Suppressor macrophage treated with lipopolysaccharide for 4 hours (primary cell): Measurements from ENCODE around the gene PIGU.
A peak's percentile ranks its signal among the peaks of the same experiment; 100 is the strongest.
"Not testable (repeated sequence)": the region's sequence is repeated elsewhere in the genome, so short reads cannot be mapped to it uniquely, and the experiment has no call there.

Experiments used
- DNase-seq: peaks from one replicate; pipeline ENCODE4 v3.0.0-alpha.2; 2020

Gene PIGU

DNA sequence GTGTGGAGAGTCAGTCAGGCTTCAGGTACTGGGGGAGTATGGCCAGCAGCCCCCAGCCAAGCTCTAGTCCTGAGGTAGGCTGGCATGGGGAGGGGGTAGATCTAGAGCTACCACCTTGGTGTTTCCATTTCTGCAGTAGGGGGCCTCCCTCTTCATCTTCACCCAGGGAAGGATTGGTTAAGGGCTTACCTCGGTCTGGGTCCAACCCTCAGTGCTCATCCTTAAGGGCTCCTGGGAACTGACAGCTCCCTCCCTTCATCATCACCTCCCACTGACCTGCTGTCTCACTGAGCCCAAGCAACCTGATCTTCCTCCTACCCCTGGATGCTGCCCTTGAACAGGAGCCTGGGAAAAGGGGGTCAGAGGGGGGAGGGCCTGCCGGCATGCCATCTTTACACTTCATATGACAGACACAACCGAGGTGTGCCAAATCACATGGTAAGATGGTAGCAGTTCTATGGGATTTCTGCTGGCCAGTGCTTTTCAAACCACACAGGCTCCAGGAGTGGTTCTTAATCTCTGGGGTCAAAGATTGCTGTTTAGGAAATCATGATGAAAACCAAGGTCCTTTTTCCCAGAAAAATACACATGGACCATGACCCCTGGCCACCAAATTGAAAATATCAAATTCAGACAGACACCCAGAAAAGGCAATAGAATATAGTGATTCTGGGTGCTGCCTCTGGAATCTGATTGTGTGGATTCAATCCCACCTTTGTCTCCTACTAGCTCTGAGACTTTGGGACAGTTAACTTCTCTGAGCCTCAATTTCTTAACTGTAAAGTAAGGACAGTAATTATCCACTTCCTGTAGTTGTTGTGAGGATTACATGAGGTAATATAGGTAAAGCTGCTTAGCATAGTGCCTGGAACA, 30.3 kb upstream of the PIGU start:
- DNase-seq = no peak

DNA sequence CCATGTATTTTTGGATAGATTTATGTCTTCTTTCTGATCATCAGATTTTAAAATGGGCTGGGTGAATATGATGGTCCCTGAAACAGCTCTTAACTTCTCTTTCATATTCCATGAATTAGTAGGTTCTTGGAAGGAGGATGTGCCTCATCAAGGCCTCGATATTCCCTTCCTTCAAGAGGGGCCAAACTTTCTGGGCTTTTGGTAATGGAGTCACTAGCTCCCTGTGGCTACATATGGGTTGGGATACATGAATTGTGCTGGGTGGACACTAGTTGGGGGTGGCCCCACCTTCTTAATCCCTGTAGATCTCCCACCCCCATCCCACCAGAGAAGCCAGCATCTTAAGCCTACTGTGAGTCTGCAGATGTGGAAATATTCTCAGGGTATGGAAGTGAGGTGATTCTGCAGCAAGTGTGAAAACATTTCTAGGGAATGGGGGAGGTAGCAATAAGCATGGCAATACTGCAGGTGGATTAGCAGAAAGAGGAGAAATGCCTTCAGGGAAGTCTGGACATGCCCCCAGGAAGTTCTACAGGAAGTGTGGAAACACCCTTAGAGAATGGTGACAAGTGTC, 29.5 kb upstream of the PIGU start:
- no peak for DNase-seq

DNA sequence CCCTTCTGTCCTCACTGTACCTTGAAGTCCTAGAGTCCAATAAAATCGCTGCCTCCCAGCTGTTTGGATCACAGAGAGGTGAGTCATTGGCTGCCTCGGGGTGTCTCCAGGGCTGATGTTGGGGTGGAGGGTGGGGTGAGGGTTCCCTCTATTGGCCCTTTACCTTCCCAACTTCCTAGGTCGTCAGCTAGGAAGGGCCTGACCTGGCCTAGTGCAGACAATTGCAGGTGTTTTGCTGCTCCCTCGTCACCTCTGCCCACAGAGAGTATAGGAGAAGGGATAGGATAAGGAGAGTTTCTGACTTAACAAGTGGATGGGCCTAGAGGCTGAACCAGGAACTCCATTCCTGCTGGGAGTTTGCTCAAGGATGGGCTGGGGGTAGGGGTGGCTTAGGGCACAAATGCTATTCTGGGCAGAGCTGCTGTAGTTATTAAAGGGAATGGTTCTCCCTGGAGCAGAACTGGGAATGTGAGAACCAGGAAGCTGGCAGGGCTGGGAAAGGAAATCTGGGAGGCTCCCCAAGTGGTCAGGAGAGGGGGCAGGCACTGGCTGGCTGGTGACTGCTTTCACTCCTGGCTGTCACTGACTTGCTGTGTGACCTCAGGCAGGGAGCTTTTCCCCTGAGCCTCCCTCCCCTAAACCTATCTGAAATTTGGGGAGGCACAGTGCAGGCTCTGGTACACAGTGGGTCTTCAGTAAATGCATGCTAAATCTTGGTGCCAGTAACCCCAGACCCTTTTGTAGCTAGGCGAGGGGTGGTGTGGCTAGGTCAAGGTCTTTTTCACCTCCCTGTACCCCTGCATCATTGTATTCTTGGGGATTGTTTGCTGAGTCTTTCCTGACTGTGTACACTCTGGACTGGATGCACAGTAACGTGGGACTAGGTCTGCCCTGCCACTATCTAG, 28.8 kb upstream of the PIGU start:
- peak; percentile 35 for DNase-seq

DNA sequence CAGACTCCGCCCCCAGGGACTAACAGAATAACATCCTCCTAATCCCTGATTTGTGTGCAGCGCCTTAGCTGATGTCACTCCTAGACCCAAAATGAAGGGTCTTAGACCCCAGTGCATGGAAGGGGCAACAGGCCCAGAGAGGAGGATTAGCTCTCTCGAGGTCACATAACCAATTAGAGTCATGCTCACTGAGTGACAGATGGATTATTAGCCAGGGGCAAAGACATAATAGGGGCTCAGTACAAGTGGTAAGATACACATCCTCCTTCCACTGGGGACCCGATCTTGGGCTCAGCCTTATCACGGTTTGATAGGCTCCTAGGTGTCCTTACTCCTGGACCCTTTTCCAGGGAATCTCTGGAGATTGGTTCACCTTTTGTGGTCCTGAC, 28.1 kb upstream of the PIGU start:
- DNase-seq = no peak

DNA sequence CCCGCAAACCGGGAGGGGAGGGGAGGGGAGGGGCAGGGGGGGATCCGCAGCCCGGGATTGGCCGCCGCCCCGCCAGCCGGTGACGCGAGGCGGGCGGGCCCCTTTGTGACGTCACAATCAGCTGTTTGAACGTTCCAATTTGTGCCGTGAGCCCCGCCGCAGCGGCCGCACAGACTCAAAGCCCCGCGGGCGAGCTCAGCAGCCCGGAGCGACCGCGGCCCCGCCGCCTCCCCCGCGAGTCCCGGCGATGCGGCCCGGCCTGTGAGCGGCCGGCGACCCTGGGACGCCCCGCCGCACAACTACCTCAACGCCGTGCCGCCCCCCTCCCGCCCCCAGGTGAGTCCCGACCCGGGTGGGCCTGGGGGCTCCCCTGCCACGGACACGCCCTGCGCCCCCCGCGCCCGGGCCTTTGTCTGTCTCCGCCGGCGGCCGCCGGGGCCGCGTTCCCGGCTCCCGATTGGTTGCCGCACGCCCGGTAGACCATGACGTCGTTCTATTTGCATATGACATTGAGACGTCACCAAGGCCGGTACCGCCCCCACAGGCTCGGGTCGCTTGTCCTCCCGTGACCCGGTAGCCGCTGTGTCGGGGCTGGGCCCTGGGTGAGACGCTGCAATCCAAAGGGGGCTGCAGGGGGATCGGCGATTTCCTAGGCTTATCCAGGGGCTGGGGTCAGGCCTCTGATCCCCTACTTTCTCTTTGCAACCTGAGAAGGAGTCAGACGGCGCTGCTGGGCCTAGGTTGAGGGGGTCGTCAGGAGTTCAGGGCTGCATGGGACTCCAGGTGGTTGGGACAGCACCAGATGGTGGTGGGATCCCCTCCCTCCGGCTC, 27.5 kb upstream of the PIGU start, which contains the start of gene TP53INP2:
Gene TP53INP2 (plus strand): TSS at position 168 of the 831 bp plus-strand sequence. CDS start 4,396 bp downstream, outside the sequence.
- DNase-seq = peak; percentile 96

DNA sequence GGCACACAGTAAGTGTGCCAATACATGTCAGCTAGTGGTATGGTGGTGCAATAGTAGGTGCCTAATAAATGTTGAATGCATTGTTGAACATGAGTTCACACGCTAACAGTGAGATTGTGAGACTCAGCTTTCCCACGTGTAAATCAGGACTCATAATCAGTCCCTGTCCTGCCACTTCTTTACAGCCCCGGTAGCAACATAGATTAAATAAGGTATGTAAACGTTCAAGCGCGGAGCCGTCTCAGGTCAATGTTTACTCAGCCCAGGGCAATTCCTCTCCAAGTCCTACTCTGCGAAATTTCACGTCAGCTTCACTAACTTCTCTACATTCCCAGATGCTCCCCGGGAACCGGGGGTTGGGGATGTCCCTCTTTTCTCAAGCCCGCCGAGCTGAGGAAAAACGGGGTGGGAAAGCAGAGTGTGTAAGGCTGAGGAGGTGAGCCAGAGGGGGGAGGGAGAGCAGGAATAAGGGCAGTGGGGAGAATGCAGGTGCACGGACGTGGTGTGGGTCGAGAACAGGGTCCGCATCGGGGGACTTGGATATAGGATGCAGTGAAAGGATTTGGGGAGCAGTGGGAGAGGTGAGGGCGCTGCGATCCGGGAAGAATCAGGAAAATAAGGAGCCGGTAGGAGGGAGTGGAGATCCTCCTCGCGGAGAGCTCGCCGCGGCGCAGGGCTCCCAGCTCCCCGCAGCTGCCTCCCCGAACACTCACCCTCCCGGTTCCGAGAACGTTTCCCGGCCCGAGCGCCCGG, 26.7 kb upstream of the PIGU start:
- DNase-seq = peak; percentile 38

DNA sequence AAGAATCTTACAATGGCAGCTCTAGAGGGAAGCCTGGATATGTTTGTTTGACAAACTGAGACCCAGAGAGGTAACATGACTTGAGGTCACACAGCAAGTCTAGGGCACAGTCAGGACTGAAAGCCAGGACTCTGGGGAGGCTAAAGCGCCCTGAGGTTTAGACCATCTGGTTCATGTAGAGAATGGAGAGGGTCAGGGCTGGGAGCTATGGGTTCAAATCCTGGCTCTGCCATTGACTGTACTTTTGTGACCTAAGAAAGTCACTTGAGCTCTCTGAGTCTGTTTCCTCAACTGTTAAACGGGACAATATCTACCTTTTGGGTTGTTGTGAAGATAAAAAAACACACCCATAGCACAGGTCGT, 26.1 kb upstream of the PIGU start:
- no peak for DNase-seq

DNA sequence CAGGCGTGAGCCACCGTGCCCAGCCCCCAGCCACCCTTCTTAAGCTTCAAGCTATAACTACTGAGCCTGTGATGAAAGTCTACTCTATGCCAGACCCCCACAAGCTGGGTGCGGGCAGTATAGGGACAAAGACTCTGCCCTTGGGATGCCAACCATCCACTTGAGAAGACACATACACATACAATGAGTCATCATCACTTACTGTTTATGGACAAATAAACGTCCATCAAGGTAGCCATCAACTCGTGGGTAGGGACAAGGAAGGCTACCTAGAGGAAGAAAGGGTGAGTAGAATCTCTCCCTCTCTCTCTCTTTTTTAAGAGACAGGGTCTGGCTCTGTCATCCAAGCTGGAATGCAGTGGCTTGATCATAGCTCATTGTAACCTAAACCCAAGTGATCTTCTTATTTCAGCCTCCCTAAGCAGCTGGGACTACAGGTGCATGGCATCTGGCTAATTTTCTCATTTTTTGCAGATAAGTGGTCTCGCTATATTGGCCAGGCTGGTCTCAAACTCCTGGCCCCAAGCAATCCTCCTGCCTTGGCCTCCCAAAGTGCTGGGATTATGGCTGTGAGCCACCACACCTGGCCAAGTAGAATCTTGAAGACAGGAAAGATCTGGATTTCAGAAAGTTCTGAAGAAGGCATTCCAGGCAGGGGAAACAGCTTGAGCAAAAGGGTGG, 24.7 kb upstream of the PIGU start:
- DNase-seq = no peak

DNA sequence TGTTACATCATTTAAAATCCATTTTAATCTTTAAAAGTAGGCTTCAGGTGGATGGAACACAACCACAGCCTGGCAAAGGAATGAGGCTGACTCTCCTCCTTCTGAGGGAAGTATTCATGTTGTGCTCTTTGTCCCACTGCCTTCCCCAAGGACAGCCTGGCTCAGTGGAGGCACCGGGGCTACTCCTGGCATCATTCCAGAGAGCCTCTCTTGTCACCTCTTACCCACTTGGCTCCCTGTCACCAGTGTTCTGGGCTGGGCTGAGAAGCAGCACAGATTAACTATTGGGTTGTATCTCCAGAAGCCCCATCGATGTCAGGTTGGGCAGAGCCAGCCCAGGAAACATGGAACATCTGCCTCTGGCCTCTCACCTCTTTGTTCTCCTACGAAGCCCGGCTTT, 16.5 kb upstream of the PIGU start:
- DNase-seq = no peak

DNA sequence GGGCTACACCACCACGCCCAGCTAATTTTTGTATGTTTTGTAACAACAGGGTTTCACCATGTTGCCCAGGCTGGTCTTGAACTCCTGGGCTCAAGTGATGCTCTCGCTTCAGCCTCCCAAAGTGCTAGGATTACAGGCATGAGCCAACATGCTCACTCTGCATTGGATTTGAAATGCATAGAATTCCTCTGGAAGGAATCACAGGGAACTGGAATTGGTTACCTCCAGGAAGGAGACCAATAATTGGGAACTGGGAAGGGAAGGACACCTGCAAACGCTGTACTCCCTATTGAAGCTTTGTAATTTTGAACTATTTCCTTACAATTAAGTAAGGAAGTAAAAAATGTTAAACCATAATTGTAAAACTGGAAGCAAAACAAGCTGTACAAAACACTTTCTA, 14.9 kb upstream of the PIGU start:
- DNase-seq = no peak

DNA sequence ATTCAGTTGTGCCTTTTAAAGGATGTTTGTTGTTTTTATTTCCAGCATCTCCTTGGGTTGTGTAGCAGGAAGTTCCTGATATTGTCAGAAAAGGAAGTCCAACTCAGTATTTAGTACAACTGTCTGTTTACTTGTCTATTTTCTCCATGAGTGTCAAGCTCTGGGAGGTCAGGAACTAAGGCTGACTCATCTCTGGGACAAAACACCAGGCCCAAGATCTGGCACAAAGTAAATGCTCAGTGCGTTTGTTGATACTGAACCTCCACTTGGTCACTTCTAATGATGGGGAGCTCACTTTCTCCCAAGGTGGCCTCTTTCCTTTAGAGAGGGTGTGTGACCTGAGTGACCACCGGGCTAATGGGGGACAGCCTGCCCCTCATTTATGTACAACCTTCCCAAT, 12.6 kb upstream of the PIGU start:
- DNase-seq = peak; percentile 27

DNA sequence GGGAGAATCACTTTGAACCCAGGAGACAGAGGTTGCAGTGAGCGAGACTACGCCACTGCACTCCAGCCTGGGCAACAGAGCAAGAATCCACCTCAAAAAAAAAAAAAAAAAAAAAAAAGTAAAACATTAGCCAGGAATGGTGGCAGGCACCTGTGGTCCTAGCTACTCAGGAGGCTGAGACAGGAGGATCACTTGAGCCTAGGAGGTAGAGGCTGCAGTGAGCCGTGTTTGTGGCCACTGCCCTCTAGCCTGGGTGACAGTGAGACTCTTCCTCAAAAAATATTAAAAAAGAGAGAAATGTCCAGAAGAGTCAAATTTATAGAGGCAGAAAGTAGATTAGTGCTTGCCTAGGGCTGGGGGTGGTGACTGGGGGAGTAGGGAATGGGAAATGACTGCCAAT, 6.8 kb upstream of the PIGU start:
- no peak for DNase-seq

DNA sequence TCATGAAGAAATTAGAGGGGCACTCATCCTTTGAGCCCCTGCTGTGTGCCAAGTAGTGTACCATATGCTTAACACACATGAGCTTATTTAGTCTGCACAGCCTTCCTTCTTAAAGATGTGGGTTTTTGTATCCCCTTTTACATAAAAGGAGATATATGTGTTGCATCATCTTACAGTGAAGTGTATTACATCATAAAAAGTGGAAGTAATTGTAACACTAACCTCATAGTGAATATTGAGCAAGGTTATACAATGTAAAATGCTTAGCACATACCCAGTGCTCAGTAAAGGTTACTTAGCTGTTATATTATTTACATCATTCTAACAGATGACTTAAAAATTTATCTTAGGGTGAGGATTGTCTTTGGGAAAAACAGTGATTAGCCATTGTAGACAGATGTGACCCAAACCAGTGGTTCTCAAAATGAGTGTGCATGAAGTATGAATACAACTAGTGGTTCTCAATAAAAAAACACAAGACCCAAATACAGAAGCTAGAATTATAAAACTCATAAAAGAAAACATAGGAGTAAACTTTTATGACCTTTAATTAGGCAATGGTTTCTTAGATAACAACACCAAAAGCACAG, 3.8 kb upstream of the PIGU start:
- peak; percentile 75 for DNase-seq

DNA sequence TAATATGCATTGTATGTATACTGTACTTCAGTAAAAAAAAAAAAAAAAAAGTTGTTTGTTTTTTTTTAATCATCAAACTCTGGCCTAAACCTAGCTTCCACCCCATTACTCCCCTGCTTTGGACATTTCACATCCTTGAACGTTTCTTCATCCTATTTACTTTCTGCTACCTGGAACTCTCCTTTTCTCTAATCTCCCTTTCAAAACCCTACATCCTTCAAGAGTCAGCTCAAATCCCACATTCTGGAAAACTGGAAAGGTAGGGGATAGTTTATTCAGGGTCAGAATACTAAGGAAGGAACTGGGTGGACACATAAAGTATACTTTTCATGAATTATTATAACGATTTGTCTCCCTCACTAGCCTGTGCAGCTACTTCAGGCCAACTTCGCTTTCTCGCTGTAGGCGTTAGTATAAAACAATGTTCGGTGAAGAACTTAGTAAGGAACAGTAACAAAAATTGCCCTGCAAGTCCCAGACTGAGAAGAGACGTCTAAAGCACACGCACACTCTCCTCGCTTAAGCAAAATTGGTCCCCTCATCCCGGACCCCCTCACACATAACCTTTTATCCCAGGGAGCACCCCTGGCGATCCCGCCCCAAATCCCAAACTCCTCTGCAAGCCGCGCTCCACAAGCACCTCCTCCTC, 775 bp downstream of the PIGU start:
- no peak for DNase-seq

DNA sequence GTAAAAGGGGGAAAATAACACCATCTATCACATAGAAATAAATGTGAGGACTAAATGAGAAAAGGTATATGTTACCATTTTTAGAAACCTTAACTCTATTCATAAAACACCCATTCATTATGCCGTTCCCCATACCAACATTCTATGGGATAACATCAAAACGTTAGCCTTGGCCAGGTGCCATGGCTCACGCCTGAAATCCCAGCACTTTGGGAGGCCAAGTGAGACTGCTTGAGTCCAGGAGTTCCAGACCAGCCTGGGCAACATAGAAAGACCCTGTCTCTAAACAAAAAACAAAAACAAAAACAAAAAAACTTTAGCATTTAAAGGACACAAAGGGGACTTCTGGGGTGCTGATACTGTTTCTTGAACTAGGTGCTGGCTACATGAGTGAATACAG, 1.3 kb downstream of the PIGU start:
- no peak for DNase-seq

DNA sequence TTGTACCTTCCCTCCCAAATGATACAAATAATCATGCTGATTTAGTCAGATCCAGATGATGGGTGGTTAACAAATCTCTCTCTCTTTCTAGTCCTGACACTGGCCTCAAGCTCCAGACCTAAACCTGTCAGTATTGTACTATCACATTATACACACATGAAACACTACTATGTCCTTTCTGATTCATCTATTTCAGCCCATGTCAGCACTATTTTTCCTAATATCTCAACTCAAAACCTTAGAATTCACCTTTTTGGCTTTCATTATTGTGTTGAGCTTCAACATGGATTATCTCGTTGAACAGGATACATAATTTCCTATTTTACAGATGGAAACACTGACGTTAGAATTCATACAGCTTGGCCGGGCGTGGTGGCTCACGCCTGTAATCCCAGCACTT, 3.5 kb downstream of the PIGU start:
- no peak for DNase-seq

DNA sequence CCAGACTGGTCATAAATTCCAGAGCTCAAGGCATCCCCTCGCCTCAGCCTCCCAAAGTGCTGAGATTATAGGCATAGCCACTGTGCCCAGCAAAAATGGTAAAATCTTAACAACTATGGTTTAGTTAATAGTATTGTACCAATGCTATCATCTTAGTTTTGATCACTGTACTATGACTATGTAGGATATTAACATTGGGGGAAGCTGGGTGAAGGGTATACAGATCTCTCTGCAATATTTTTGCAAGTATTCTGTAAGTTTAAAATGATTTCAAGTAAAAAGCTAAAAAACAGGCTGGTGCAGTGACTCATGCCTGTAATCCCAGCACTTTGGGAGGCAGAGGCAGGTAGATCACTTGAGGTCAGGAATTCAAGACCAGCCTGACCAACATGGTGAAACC, 7.8 kb downstream of the PIGU start:
- no peak for DNase-seq

DNA sequence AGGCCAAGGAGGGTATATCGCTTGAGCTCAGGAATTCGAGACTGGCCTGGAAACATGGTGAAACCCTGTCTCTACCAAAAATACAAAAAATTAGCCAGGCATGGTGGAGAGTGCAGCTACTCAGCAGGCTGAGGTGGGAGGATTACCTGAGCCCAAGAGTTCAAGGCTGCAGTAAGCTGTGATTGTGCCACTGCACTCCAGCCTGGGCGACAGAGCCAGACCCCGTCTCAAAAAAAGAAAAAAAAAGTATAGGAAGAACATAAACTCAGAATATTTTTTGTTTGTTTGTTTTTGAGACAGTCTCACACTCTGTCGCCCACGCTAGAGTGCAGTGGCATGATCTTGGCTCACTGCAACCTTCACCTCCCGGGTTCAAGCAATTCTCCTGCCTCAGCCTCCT, 12.1 kb downstream of the PIGU start:
- not testable (repeated sequence) for DNase-seq

DNA sequence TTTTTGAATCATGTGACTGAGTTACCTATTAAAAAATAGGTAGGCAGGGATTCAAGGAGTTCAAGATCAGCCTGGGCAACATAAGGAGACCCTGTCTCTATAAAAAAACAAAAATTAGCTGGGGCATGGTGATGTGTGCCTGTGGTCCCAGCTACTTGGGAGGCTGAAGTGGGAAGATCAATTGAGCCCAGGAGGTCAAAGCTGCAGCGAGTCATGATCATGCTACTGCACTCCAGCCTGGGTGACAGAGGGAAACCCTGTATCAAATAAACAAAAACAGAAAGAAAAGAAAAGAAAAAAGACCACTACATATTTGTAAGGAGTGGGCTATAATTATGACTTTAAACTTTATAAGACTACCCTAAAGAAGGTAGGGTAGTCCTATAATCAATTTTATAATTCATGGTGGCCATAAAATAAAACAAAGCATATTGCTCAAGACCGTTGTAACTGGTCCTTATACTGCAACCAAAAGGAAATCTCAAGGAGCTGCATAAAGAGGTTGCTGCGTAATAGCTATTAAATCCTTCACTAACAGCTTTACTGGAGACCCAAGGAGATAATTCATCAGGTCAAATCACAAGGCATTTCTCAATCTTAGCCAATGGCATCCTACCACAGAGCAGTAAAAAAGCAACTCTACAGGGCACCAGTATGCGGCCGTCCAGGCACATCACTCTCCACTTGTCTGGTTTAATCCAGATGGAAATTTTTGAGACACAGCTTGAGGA, 13.5 kb downstream of the PIGU start:
- DNase-seq = no peak

DNA sequence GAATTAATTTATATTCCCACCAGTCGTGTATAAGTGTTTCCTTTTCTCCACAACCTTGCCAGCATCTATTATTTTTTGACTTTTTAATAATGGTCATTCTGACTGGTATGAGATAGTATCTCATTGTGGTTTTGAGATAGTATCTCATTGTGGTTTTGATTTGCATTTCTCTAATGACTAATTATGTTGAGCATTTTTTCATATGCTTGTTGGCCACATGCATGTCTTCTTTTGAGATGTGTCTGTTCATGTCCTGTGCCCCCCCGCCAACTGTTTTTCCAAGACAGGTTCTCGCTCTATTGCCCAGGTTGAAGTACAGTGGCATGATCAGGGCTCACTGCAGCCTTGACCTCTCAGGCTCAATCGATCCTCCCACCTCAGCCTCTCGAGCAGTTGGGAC, 15.1 kb downstream of the PIGU start:
- not testable (repeated sequence) for DNase-seq
